Measurements from ENCODE around the gene FOXO6. TPM values are rescaled to one million over a fixed set of nuclear protein-coding genes. Genes with fewer than 3 reads are reported as not detected.

Gene FOXO6
- total RNA-seq = 0.38 TPM

- peak; percentile 99 for DNase-seq (ENCODE audit: low spot score)
- peak; percentile 92 for ATAC-seq
These were observed at the start of gene FOXO6 for GRCh38 chr1:41360786-41361494. Gene FOXO6, plus strand, starts transcription at chr1:41361434.

- DNase-seq (ENCODE audit: low spot score) (no peak), ATAC-seq (peak; percentile 11)
These were observed 48.1 kb upstream of the FOXO6 start for GRCh38 chr1:41312991-41313645.

GRCh38 chr1:41313661-41314131 lies 47.5 kb upstream of the FOXO6 start:
- ATAC-seq = peak; percentile 45
- no peak for DNase-seq (ENCODE audit: low spot score)

GRCh38 chr1:41314376-41315145 lies 46.7 kb upstream of the FOXO6 start:
- ATAC-seq = no peak

GRCh38 chr1:41315146-41315822 lies 46.0 kb upstream of the FOXO6 start:
- DNase-seq (ENCODE audit: low spot score) = no peak
- no peak for ATAC-seq

More at GRCh38 chr1:41314376-41315145, 46.7 kb upstream of the FOXO6 start:
- no peak for DNase-seq (ENCODE audit: low spot score)

GRCh38 chr1:41315871-41316270 lies 45.4 kb upstream of the FOXO6 start:
- DNase-seq (ENCODE audit: low spot score) (no peak), ATAC-seq (no peak)

- ATAC-seq (no peak), DNase-seq (ENCODE audit: low spot score) (no peak)
These were observed 43.9 kb upstream of the FOXO6 start for GRCh38 chr1:41317361-41317760.

- ATAC-seq (no peak), DNase-seq (ENCODE audit: low spot score) (no peak)
These were observed 43.1 kb upstream of the FOXO6 start for GRCh38 chr1:41318135-41318534.

GRCh38 chr1:41319106-41319755 lies 42.0 kb upstream of the FOXO6 start:
- ATAC-seq = peak; percentile 32
- DNase-seq (ENCODE audit: low spot score) = no peak

GRCh38 chr1:41319807-41320711 lies 41.2 kb upstream of the FOXO6 start:
- DNase-seq (ENCODE audit: low spot score) (no peak), ATAC-seq (no peak)

- ATAC-seq = no peak
These were observed 40.1 kb upstream of the FOXO6 start for GRCh38 chr1:41320895-41321676.

GRCh38 chr1:41322101-41322661 lies 39.1 kb upstream of the FOXO6 start:
- ATAC-seq (no peak), DNase-seq (ENCODE audit: low spot score) (no peak)

More at GRCh38 chr1:41320895-41321676, 40.1 kb upstream of the FOXO6 start:
- no peak for DNase-seq (ENCODE audit: low spot score)

- peak; percentile 83 for ATAC-seq
- no peak for DNase-seq (ENCODE audit: low spot score)
These were observed 38.4 kb upstream of the FOXO6 start for GRCh38 chr1:41322835-41323234.

GRCh38 chr1:41323243-41323642 lies 38.0 kb upstream of the FOXO6 start:
- ATAC-seq (no peak), DNase-seq (ENCODE audit: low spot score) (no peak)

- ATAC-seq = no peak
- DNase-seq (ENCODE audit: low spot score) = no peak
These were observed 35.4 kb upstream of the FOXO6 start for GRCh38 chr1:41325801-41326200.

GRCh38 chr1:41327383-41327999 lies 33.7 kb upstream of the FOXO6 start:
- ATAC-seq (no peak), DNase-seq (ENCODE audit: low spot score) (no peak)

- ATAC-seq (no peak), DNase-seq (ENCODE audit: low spot score) (no peak)
These were observed 33.1 kb upstream of the FOXO6 start for GRCh38 chr1:41328001-41328615.
